GM12801 (cell line): ENCODE results near the gene SOD1.

Experiments
- TF ChIP-seq, protein P1 (sequence below): IDR thresholded peaks from one replicate; pipeline ENCODE4 v1.5.1; 2011; ENCODE audit warnings: control low read depth; ENCODE audit not compliant: insufficient read length; ENCODE audit errors: extremely low read depth

Gene SOD1

DNA sequence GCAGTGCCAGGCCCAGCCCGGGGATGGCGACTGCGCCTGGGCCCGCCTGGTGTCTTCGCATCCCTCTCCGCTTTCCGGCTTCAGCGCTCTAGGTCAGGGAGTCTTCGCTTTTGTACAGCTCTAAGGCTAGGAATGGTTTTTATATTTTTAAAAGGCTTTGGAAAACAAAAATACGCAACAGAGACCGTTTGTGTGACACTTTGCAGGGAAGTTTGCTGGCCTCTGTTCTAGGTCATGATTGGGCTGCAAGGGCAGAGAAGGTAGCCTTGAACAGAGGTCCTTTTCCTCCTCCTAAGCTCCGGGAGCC is 719 bp downstream of the SOD1 start:
- TF ChIP-seq, protein P1, sequence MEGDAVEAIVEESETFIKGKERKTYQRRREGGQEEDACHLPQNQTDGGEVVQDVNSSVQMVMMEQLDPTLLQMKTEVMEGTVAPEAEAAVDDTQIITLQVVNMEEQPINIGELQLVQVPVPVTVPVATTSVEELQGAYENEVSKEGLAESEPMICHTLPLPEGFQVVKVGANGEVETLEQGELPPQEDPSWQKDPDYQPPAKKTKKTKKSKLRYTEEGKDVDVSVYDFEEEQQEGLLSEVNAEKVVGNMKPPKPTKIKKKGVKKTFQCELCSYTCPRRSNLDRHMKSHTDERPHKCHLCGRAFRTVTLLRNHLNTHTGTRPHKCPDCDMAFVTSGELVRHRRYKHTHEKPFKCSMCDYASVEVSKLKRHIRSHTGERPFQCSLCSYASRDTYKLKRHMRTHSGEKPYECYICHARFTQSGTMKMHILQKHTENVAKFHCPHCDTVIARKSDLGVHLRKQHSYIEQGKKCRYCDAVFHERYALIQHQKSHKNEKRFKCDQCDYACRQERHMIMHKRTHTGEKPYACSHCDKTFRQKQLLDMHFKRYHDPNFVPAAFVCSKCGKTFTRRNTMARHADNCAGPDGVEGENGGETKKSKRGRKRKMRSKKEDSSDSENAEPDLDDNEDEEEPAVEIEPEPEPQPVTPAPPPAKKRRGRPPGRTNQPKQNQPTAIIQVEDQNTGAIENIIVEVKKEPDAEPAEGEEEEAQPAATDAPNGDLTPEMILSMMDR: no peak

DNA sequence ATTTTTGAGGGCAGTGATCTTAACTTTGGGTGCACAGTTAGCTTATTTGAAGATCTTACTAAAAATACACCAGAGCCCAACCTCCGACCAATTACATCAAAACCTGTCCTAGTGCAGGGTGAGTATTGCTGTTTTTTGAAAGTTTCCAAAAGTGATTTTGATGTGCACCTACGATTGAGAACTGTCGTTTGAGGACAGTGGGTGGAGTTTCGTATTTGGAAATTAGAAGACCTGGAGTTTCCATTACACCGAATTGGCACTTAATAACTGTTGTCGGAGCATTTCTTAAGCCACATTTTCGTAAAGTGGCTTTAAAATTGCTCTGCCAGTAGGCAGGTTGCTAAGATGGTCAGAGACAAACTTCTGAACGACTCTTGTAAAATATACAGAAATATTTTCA is 1.1 kb downstream of the SOD1 start:
- TF ChIP-seq, protein P1: no peak

DNA sequence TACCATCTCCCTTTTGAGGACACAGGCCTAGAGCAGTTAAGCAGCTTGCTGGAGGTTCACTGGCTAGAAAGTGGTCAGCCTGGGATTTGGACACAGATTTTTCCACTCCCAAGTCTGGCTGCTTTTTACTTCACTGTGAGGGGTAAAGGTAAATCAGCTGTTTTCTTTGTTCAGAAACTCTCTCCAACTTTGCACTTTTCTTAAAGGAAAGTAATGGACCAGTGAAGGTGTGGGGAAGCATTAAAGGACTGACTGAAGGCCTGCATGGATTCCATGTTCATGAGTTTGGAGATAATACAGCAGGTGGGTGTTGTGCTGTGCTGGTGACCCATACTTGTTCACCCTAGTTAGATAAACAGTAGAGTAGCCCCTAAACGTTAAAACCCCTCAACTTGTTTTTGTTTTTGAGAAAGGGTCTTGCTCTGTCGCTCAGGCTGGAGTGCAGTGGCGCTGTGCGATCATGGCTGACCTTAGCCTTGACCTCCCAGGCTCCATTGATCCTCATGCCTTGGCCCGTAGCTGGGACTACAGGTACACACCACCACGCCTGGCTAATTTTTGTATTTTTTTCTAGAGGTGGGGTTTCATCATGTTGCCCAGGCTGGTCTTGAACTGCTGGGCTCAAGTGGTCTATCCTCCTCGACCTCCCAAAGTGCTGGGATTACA is 4.2 kb downstream of the SOD1 start:
- TF ChIP-seq, protein P1: no peak

DNA sequence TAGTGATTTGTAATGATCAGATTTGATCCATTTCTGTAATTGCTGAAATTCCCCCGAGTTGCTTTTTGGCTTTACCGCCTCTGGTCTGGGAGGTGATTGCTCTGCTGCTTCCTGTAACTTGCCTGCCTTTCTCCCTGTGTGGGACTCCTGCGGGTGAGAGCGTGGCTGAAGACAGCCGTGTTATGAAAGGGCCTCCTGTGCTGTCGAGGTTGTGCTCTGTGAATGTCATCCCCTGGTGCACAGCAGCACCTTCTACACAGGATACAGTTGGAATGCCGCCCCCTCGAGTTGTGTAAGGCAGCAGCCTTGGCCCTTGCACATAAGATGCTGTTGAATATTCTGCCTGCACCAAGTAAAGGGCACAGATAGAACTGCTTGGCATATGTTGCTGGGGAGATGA is 5.9 kb downstream of the SOD1 start:
- TF ChIP-seq, protein P1: no peak

DNA sequence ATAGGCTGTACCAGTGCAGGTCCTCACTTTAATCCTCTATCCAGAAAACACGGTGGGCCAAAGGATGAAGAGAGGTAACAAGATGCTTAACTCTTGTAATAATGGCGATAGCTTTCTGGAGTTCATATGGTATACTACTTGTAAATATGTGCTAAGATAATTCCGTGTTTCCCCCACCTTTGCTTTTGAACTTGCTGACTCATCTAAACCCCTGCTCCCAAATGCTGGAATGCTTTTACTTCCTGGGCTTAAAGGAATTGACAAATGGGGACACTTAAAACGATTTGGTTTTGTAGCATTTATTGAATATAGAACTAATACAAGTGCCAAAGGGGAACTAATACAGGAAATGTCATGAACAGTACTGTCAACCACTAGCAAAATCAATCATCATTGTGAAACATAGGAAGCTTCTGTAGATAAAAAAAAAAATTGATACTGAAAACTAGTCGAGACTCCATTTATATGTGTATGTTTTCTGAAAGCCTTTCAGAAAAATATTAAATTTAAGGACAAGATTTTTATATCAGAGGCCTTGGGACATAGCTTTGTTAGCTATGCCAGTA is 7.0 kb downstream of the SOD1 start:
- TF ChIP-seq, protein P1: no peak

DNA sequence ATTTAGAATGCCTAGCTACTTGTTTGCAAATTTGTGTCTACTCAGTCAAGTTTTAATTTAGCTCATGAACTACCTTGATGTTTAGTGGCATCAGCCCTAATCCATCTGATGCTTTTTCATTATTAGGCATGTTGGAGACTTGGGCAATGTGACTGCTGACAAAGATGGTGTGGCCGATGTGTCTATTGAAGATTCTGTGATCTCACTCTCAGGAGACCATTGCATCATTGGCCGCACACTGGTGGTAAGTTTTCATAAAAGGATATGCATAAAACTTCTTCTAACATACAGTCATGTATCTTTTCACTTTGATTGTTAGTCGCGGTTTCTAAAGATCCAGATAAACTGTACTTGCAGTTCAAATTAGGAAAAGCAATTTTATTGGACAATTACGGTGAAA is 7.6 kb downstream of the SOD1 start:
- TF ChIP-seq, protein P1: no peak

DNA sequence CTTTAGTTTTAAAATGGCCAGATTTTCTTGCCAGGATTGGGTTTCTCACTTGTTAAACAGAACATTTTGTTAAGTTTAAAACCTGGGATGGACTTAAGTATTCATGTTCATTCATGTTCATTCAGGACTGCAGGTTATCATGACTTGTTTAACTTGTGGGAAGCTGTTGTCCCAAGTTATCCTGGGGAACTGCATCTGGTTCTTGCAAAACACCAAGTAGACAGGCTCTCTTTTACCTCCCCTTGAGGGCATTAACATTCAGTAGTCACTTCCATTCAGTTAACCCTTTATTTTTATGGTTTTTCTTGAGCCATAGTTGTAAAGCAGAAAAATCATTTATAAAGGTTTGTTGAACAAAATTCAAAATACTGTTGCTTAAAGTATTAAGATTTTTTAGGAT is 8.1 kb downstream of the SOD1 start:
- TF ChIP-seq, protein P1: no peak
